Neural progenitor cell (in vitro differentiated cells): ENCODE measurements around the gene HOXC10.

Experiments
- EZH2 ChIP-seq: fragments of 200-600 bp; sonication (generic); IDR thresholded peaks from 2 replicates; pipeline ENCODE4 v1.6.1; 2017; ENCODE audit warnings: antibody characterized with exemption, mild to moderate bottlenecking, moderate library complexity
- TF ChIP-seq, protein P1 (sequence below): fragments of 200-600 bp; sonication (generic); IDR thresholded peaks from 2 replicates; pipeline ENCODE4 v1.5.1; 2017; ENCODE audit warnings: antibody characterized with exemption, mild to moderate bottlenecking

DNA sequence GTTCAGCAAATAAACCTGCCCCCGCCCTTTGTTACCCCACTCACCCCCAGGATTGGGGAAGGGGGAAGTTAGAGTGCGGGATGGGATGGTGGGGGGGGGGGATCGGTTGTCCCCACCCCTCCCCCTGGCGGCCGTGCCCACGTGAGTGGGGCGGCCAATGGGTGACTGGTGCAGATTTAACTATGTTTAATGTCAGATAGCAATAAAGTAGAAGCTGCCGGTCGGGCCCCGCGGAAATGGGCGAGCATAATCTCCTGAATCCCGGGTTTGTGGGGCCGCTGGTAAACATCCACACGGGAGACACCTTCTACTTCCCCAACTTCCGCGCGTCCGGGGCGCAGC lies 30.3 kb upstream of the HOXC10 start, which contains the start of gene HOXC12:
- TF ChIP-seq, protein P1, sequence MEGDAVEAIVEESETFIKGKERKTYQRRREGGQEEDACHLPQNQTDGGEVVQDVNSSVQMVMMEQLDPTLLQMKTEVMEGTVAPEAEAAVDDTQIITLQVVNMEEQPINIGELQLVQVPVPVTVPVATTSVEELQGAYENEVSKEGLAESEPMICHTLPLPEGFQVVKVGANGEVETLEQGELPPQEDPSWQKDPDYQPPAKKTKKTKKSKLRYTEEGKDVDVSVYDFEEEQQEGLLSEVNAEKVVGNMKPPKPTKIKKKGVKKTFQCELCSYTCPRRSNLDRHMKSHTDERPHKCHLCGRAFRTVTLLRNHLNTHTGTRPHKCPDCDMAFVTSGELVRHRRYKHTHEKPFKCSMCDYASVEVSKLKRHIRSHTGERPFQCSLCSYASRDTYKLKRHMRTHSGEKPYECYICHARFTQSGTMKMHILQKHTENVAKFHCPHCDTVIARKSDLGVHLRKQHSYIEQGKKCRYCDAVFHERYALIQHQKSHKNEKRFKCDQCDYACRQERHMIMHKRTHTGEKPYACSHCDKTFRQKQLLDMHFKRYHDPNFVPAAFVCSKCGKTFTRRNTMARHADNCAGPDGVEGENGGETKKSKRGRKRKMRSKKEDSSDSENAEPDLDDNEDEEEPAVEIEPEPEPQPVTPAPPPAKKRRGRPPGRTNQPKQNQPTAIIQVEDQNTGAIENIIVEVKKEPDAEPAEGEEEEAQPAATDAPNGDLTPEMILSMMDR, result no peak
- TF ChIP-seq EZH2, result no peak
